Neural cell (in vitro differentiated cells): ENCODE measurements around the gene UVRAG. TPM values are rescaled to one million over a fixed set of nuclear protein-coding genes. Genes with fewer than 3 reads are reported as not detected.

Experiments used
- H2AFZ ChIP-seq: fragments of 200-600, 300-800 bp; sonication (generic), shearing (Covaris generic); 2 replicates; pipeline ENCODE4 v1.6.0; 2014; ENCODE audit warnings: low read depth, mild to moderate bottlenecking, antibody characterized with exemption, low read length, moderate library complexity
- H3F3A ChIP-seq: fragments of 200-600 bp; shearing (Covaris generic); 2 replicates; pipeline ENCODE4 v1.6.1; 2016; ENCODE audit warnings: mild to moderate bottlenecking, moderate library complexity, mixed read lengths, antibody characterized with exemption, low read length; ENCODE audit not compliant: insufficient read depth, poor library complexity, severe bottlenecking
- H3K27ac ChIP-seq: fragments of 200-600, 300-800 bp; sonication (generic), shearing (Covaris generic); 2 replicates; pipeline ENCODE4 v1.5.1; 2014; ENCODE audit warnings: mild to moderate bottlenecking, low read length, moderate library complexity
- H3K27me3 ChIP-seq: fragments of 300-800, 200-600 bp; sonication (generic), shearing (Covaris generic); 2 replicates; pipeline ENCODE4 v1.6.0; 2014; ENCODE audit warnings: mild to moderate bottlenecking, low read depth, low read length, moderate library complexity; ENCODE audit not compliant: insufficient read depth
- H3K36me3 ChIP-seq: fragments of 300-800, 200-600 bp; sonication (generic), shearing (Covaris generic); 2 replicates; pipeline ENCODE4 v1.5.1; 2014; ENCODE audit warnings: mild to moderate bottlenecking, antibody characterized with exemption, low read length, moderate library complexity; ENCODE audit not compliant: insufficient read depth
- H3K4me2 ChIP-seq: fragments of 300-800, 200-600 bp; sonication (generic), shearing (Covaris generic); 2 replicates; pipeline ENCODE4 v1.6.0; 2014; ENCODE audit warnings: mild to moderate bottlenecking, low read length
- H3K4me3 ChIP-seq: fragments of 300-800, 200-600 bp; sonication (generic), shearing (Covaris generic); 2 replicates; pipeline ENCODE4 v1.5.1; 2014; ENCODE audit warnings: mild to moderate bottlenecking, low read length, moderate library complexity
- H3K79me2 ChIP-seq: fragments of 200-600 bp; shearing (Covaris generic); replicated peaks from 2 replicates; pipeline ENCODE4 v1.6.0; 2014; ENCODE audit warnings: mild to moderate bottlenecking, low read length, moderate library complexity; ENCODE audit not compliant: insufficient read depth
- H3K9ac ChIP-seq: fragments of 300-800, 200-600 bp; sonication (generic), shearing (Covaris generic); 2 replicates; pipeline ENCODE4 v1.6.1; 2016; ENCODE audit warnings: mild to moderate bottlenecking, low read length, mixed read lengths
- H3K9me2 ChIP-seq: fragments of 200-600 bp; shearing (Covaris generic); 2 replicates; pipeline ENCODE4 v1.6.1; 2016; ENCODE audit warnings: mild to moderate bottlenecking, low read length, mixed read lengths; ENCODE audit not compliant: insufficient read depth
- H3K9me3 ChIP-seq: fragments of 200-600, 300-800 bp; sonication (generic), shearing (Covaris generic); 2 replicates; pipeline ENCODE4 v1.6.1; 2016; ENCODE audit warnings: mild to moderate bottlenecking, mixed run types, low read length, moderate library complexity, mixed read lengths
- H4K20me1 ChIP-seq: fragments of 200-600 bp; shearing (Covaris generic); 2 replicates; pipeline ENCODE4 v1.6.1; 2016; ENCODE audit warnings: mild to moderate bottlenecking, mixed run types; ENCODE audit not compliant: insufficient read depth
- EP300 ChIP-seq: fragments of 450-650 bp; conservative IDR thresholded peaks from 2 replicates; pipeline ENCODE4 v1.6.1; 2014; ENCODE audit warnings: antibody characterized with exemption, mild to moderate bottlenecking, moderate library complexity; ENCODE audit not compliant: poor library complexity, severe bottlenecking
- EZH2 ChIP-seq: fragments of 200-600, 300-800 bp; shearing (Covaris generic), sonication (generic); IDR thresholded peaks from 2 replicates; pipeline ENCODE4 v1.6.1; 2014; ENCODE audit warnings: antibody characterized with exemption, low read length, borderline replicate concordance, mild to moderate bottlenecking; ENCODE audit not compliant: insufficient read depth, poor library complexity, severe bottlenecking
- MXI1 ChIP-seq: fragments of 450-650 bp; conservative IDR thresholded peaks from 2 replicates; pipeline ENCODE4 v1.6.1; 2014; ENCODE audit warnings: antibody characterized with exemption, mild to moderate bottlenecking; ENCODE audit not compliant: poor library complexity, severe bottlenecking
- POLR2AphosphoS5 ChIP-seq: IDR thresholded peaks from 2 replicates; pipeline ENCODE4 v1.6.1; 2012
- RAD21 ChIP-seq: fragments of 450-650 bp; conservative IDR thresholded peaks from 2 replicates; pipeline ENCODE4 v1.6.1; 2014; ENCODE audit warnings: antibody characterized with exemption, mild to moderate bottlenecking, moderate library complexity
- SMC3 ChIP-seq: fragments of 450-650 bp; conservative IDR thresholded peaks from 2 replicates; pipeline ENCODE4 v1.6.1; 2014; ENCODE audit warnings: antibody characterized with exemption, mild to moderate bottlenecking, moderate library complexity; ENCODE audit not compliant: poor library complexity
- TAF1 ChIP-seq: IDR thresholded peaks from 2 replicates; pipeline ENCODE4 v1.6.1; 2012; ENCODE audit warnings: low read depth
- polyA plus RNA-seq: library from polyadenylated mRNA; depleted of rRNA; stranded (reverse); fragments of >200 nt; gene quantifications from 2 replicates; pipeline ENCODE4 v1.2.3, GENCODE V29; 2014
- TF ChIP-seq, protein P1 (sequence below): fragments of 450-650 bp; IDR thresholded peaks from 2 replicates; pipeline ENCODE4 v1.5.1; 2014; ENCODE audit warnings: antibody characterized with exemption, mild to moderate bottlenecking, moderate library complexity; ENCODE audit not compliant: poor library complexity, severe bottlenecking
- TF ChIP-seq, protein P2 (sequence below): IDR thresholded peaks from 2 replicates; pipeline ENCODE4 v1.6.1; 2012; ENCODE audit warnings: borderline replicate concordance

The UVRAG gene
- polyA plus RNA-seq, 1 donor from 2014 or later, result 31.6 TPM

DNA sequence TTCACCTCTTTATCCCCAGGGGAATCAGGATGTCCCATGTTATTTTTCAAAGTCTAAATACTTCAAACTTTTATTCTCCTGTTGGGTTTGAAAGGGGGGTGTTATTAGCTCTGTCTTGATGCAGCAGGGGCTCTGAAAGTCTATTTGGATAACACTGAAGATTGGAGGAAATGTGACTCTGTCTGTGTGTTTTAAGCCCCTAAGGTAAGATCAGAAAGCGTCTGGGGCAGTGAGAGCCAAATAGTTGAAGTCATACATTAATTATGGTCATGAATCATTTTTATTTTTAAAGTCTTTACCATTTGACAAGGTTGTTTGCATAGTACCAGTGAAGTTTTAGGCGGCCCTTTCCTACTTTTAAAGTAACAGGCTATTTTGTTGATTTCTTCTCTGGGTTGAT, 139.0 kb downstream of the UVRAG start:
- Histone ChIP-seq H3K27me3 (no peaks in the 10 kb centered on the region), H3K9ac (no peak overlapping the region), H3K9me2 (no peaks in the 10 kb centered on the region), H3K27ac (no peak overlapping the region), H4K20me1 (no peaks in the 10 kb centered on the region), H3K4me2 (no peak overlapping the region), H3K36me3 (no peaks in the 10 kb centered on the region), H3K9me3 (no peaks in the 10 kb centered on the region), H3K4me3 (no peak overlapping the region), H2AFZ (no peak overlapping the region), H3F3A (no peaks in the 10 kb centered on the region), H3K79me2 (no peaks in the 10 kb centered on the region)
- TF ChIP-seq EZH2 (no peak), TAF1 (no peak), SMC3 (no peak)

DNA sequence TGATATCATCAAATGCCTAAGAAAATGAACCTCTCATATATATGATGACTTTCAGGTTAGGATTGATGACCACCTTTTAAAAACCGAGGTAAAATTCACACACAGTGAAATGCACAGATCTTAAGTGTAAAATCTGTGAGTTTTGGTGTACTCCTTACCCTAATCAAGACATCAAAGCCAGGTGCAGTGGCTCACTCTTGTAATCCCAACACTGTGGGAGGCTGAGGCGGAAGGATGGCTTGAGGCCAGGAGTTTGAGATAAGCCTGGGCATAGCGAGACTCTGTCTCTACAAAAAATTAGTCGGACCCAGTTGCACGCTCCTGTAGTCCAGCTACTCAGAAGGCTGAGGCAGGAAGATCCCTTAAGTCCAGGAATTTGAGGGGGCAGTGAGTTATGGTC, 140.4 kb downstream of the UVRAG start:
- Histone ChIP-seq H3K9me2 (no peaks in the 10 kb centered on the region), H3K27ac (no peak overlapping the region), H3K27me3 (no peaks in the 10 kb centered on the region), H3K4me2 (no peak overlapping the region), H3K4me3 (no peak overlapping the region), H4K20me1 (no peaks in the 10 kb centered on the region), H3F3A (no peaks in the 10 kb centered on the region), H2AFZ (no peak overlapping the region), H3K79me2 (no peaks in the 10 kb centered on the region), H3K9ac (no peak overlapping the region), H3K36me3 (no peaks in the 10 kb centered on the region), H3K9me3 (no peaks in the 10 kb centered on the region)
- TF ChIP-seq TAF1 (no peak), EZH2 (no peak), POLR2AphosphoS5 (no peak), MXI1 (no peak), RAD21 (no peak), EP300 (no peak), SMC3 (no peak)
- TF ChIP-seq, protein P1, sequence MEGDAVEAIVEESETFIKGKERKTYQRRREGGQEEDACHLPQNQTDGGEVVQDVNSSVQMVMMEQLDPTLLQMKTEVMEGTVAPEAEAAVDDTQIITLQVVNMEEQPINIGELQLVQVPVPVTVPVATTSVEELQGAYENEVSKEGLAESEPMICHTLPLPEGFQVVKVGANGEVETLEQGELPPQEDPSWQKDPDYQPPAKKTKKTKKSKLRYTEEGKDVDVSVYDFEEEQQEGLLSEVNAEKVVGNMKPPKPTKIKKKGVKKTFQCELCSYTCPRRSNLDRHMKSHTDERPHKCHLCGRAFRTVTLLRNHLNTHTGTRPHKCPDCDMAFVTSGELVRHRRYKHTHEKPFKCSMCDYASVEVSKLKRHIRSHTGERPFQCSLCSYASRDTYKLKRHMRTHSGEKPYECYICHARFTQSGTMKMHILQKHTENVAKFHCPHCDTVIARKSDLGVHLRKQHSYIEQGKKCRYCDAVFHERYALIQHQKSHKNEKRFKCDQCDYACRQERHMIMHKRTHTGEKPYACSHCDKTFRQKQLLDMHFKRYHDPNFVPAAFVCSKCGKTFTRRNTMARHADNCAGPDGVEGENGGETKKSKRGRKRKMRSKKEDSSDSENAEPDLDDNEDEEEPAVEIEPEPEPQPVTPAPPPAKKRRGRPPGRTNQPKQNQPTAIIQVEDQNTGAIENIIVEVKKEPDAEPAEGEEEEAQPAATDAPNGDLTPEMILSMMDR, result no peak
- TF ChIP-seq, protein P2, sequence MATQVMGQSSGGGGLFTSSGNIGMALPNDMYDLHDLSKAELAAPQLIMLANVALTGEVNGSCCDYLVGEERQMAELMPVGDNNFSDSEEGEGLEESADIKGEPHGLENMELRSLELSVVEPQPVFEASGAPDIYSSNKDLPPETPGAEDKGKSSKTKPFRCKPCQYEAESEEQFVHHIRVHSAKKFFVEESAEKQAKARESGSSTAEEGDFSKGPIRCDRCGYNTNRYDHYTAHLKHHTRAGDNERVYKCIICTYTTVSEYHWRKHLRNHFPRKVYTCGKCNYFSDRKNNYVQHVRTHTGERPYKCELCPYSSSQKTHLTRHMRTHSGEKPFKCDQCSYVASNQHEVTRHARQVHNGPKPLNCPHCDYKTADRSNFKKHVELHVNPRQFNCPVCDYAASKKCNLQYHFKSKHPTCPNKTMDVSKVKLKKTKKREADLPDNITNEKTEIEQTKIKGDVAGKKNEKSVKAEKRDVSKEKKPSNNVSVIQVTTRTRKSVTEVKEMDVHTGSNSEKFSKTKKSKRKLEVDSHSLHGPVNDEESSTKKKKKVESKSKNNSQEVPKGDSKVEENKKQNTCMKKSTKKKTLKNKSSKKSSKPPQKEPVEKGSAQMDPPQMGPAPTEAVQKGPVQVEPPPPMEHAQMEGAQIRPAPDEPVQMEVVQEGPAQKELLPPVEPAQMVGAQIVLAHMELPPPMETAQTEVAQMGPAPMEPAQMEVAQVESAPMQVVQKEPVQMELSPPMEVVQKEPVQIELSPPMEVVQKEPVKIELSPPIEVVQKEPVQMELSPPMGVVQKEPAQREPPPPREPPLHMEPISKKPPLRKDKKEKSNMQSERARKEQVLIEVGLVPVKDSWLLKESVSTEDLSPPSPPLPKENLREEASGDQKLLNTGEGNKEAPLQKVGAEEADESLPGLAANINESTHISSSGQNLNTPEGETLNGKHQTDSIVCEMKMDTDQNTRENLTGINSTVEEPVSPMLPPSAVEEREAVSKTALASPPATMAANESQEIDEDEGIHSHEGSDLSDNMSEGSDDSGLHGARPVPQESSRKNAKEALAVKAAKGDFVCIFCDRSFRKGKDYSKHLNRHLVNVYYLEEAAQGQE, result no peak

DNA sequence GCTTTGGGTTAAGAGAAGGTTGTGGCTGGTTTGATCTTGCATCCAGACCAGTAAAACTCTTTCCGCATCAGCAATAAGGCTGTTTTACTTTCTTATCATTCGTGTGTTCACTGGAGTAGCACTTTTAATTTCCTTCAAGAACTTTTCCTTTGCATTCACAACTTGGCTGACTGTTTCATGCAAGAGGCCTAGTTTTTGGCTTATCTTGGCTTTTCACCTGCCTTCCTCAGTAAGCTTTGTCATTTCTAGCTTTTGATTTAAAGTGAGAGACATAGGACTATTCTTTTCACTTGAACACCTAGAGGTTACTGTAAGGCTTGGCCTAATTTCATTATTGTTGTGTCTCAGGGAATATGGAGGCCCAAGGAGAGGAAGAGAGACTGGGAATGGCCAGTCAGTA, 144.5 kb downstream of the UVRAG start:
- peaks cover 4% of the 10 kb centered on the region for H3F3A ChIP-seq
- H4K20me1 ChIP-seq, result no peaks in the 10 kb centered on the region
- no peaks in the 10 kb centered on the region for H3K36me3 ChIP-seq
- no peaks in the 10 kb centered on the region for H3K79me2 ChIP-seq
- H3K9me3 ChIP-seq, result no peaks in the 10 kb centered on the region
- H3K27me3 ChIP-seq, result no peaks in the 10 kb centered on the region
- no peak overlapping the region for H2AFZ ChIP-seq
- H3K9me2 ChIP-seq, result no peaks in the 10 kb centered on the region
- no peak overlapping the region for H3K4me2 ChIP-seq
- H3K27ac ChIP-seq, result no peak overlapping the region
- H3K4me3 ChIP-seq, result no peak overlapping the region
- TF ChIP-seq, protein P1, result no peak
- TF ChIP-seq EZH2, result no peak
- no peak for TF ChIP-seq POLR2AphosphoS5
- TF ChIP-seq SMC3, result no peak
- no peak overlapping the region for H3K9ac ChIP-seq
